Measurements from ENCODE around the gene KLC4.
"Not testable (repeated sequence)": the region's sequence is repeated elsewhere in the genome, so short reads cannot be mapped to it uniquely, and the experiment has no call there.

Gene KLC4

GRCh38 chr6:43096451-43097097 lies 37.1 kb downstream of the KLC4 start:
- DNase-seq = no peak

- no peak for DNase-seq
These were observed 37.7 kb downstream of the KLC4 start for GRCh38 chr6:43097098-43097489.

GRCh38 chr6:43097502-43097901 lies 38.1 kb downstream of the KLC4 start:
- DNase-seq = no peak

GRCh38 chr6:43101497-43101896 lies 42.1 kb downstream of the KLC4 start:
- no peak for DNase-seq

GRCh38 chr6:43103253-43103876 lies 43.9 kb downstream of the KLC4 start:
- DNase-seq = no peak

- no peak for DNase-seq
These were observed 46.2 kb downstream of the KLC4 start for GRCh38 chr6:43105538-43106222.

GRCh38 chr6:43107344-43108062 lies 48.1 kb downstream of the KLC4 start:
- DNase-seq = no peak

- DNase-seq = no peak
These were observed 54.2 kb downstream of the KLC4 start for GRCh38 chr6:43113431-43114260.

GRCh38 chr6:43115365-43115764 lies 55.9 kb downstream of the KLC4 start:
- no peak for DNase-seq

- not testable (repeated sequence) for DNase-seq
These were observed 58.0 kb downstream of the KLC4 start for GRCh38 chr6:43117466-43117865.

GRCh38 chr6:43119482-43119881 lies 60.1 kb downstream of the KLC4 start:
- DNase-seq = no peak

- DNase-seq = no peak
These were observed 60.8 kb downstream of the KLC4 start for GRCh38 chr6:43120101-43120763.

GRCh38 chr6:43120944-43121913 lies 61.8 kb downstream of the KLC4 start:
- no peak for DNase-seq

- DNase-seq = no peak
These were observed 62.7 kb downstream of the KLC4 start for GRCh38 chr6:43122146-43122545.

GRCh38 chr6:43123461-43124314 lies 64.3 kb downstream of the KLC4 start:
- no peak for DNase-seq

GRCh38 chr6:43124481-43124880 lies 65.0 kb downstream of the KLC4 start:
- no peak for DNase-seq
